ENCODE measurements around the gene PRKACB.

- no peak for TF ChIP-seq EZH2 (IDR thresholded peaks at IDR 0.05; ENCODE audit: low read length)
- TF ChIP-seq, protein P1, sequence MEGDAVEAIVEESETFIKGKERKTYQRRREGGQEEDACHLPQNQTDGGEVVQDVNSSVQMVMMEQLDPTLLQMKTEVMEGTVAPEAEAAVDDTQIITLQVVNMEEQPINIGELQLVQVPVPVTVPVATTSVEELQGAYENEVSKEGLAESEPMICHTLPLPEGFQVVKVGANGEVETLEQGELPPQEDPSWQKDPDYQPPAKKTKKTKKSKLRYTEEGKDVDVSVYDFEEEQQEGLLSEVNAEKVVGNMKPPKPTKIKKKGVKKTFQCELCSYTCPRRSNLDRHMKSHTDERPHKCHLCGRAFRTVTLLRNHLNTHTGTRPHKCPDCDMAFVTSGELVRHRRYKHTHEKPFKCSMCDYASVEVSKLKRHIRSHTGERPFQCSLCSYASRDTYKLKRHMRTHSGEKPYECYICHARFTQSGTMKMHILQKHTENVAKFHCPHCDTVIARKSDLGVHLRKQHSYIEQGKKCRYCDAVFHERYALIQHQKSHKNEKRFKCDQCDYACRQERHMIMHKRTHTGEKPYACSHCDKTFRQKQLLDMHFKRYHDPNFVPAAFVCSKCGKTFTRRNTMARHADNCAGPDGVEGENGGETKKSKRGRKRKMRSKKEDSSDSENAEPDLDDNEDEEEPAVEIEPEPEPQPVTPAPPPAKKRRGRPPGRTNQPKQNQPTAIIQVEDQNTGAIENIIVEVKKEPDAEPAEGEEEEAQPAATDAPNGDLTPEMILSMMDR (optimal IDR thresholded peaks at IDR 0.05 in 1 of 3, IDR thresholded peaks at IDR 0.05 in 1 of 3, conservative IDR thresholded peaks at IDR 0.05 in 1 of 3; ENCODE audit: extremely low read depth in 1 of 3, insufficient read depth in 2 of 3, low read length in 3 of 3) = no peak
Measured at GRCh38 chr1:84225646-84226045, 81.6 kb downstream of the PRKACB start.
